ENCODE results near the gene PROK1. TPM values are rescaled to one million over a fixed set of nuclear protein-coding genes. Genes with fewer than 3 reads are reported as not detected.

PROK1 gene
- total and polyA plus RNA-seq, 8 donors, result 0.12 to 0.53 TPM; not detected in 6

- Histone ChIP-seq H3K4me1 (no peaks in the 10 kb centered on the region), H3K4me3 (no peak overlapping the region), H3K9me3 (no peaks in the 10 kb centered on the region), H3K27ac (no peak overlapping the region), H3K27me3 (no peaks in the 10 kb centered on the region), H3K36me3 (no peaks in the 10 kb centered on the region)
- DNase-seq (no peak), FAIRE-seq (no peak), ATAC-seq (no peak)
- WGBS, 2 donors, result 44 to 53% methylated on average over 5 of the region's 5 CpGs
- intact Hi-C loops (cut with DNase I), result no loop called here
- TF ChIP-seq CTCF (IDR thresholded peaks at IDR 0.05), result no peak
Observed at GRCh38 chr1:110503471-110503870, 52.5 kb downstream of the PROK1 start.

- WGBS, 2 donors, result 66 to 73% methylated on average over 7 of the region's 7 CpGs
- DNase-seq (no peak), FAIRE-seq (no peak), ATAC-seq (peak in 1 of 4 donors; percentile 27)
- Histone ChIP-seq H3K27ac (no peak overlapping the region), H3K27me3 (no peaks in the 10 kb centered on the region), H3K4me3 (no peak overlapping the region), H3K36me3 (no peaks in the 10 kb centered on the region), H3K9me3 (no peaks in the 10 kb centered on the region), H3K4me1 (no peaks in the 10 kb centered on the region)
- intact Hi-C loops (cut with DNase I), result no loop called here
- TF ChIP-seq CTCF (IDR thresholded peaks at IDR 0.05), result no peak
Observed at GRCh38 chr1:110504226-110504625, 53.3 kb downstream of the PROK1 start.

GRCh38 chr1:110505596-110505995 is 54.6 kb downstream of the PROK1 start:
- Histone ChIP-seq H3K4me1 (no peaks in the 10 kb centered on the region), H3K9me3 (no peaks in the 10 kb centered on the region), H3K27ac (no peak overlapping the region), H3K36me3 (no peaks in the 10 kb centered on the region), H3K27me3 (no peaks in the 10 kb centered on the region), H3K4me3 (no peak overlapping the region)
- FAIRE-seq (no peak), DNase-seq (no peak), ATAC-seq (no peak)
- intact Hi-C loops (cut with DNase I), result no loop called here
- TF ChIP-seq CTCF (IDR thresholded peaks at IDR 0.05), result no peak
- WGBS, 2 donors, result 28 to 31% methylated on average over 3 of the region's 3 CpGs

GRCh38 chr1:110506541-110506940 is 55.6 kb downstream of the PROK1 start:
- intact Hi-C loops (cut with DNase I), result no loop called here
- FAIRE-seq, result no peak

More at GRCh38 chr1:110506541-110506940, 55.6 kb downstream of the PROK1 start:
- Histone ChIP-seq H3K27ac (no peak overlapping the region), H3K27me3 (no peaks in the 10 kb centered on the region), H3K36me3 (no peaks in the 10 kb centered on the region), H3K4me3 (no peak overlapping the region), H3K9me3 (no peaks in the 10 kb centered on the region), H3K4me1 (no peaks in the 10 kb centered on the region)
- WGBS, 2 donors, result 64 to 65% methylated on average over 4 of the region's 4 CpGs
- ATAC-seq (no peak), DNase-seq (no peak)
- TF ChIP-seq CTCF (IDR thresholded peaks at IDR 0.05), result no peak

Other genes with a start within 250 kb of the PROK1 start
- gene KCNC4, start 240.8 kb upstream of the PROK1 start, total RNA-seq, result 10 to 100 TPM in 3 of 6 donors, 1 to 10 TPM in 3; 7.8 to 18.6 (median 10.5) TPM
- gene KCNC4, start 240.8 kb upstream of the PROK1 start, polyA plus RNA-seq, result 1 to 10 TPM; 5.4 to 5.8 TPM
- gene RBM15, start 111.8 kb upstream of the PROK1 start, total RNA-seq, result 10 to 100 TPM in 1 of 6 donors, 1 to 10 TPM in 5; 6.9 to 14.2 (median 8.5) TPM
- gene RBM15, start 111.8 kb upstream of the PROK1 start, polyA plus RNA-seq, result 1 to 10 TPM; 1.6 to 6.6 TPM
- gene SLC16A4, start 60.1 kb upstream of the PROK1 start, total RNA-seq, result 1 to 10 TPM in 2 of 6 donors, under 1 TPM in 4; 0.32 to 1.8 (median 0.71) TPM
- gene SLC16A4, start 60.1 kb upstream of the PROK1 start, polyA plus RNA-seq, result under 1 TPM; 0.52 to 0.53 TPM
- 10 to 100 TPM; 29.0 to 63.9 (median 36.8) TPM for gene LAMTOR5, start 43.5 kb upstream of the PROK1 start, total RNA-seq
- gene LAMTOR5, start 43.5 kb upstream of the PROK1 start, polyA plus RNA-seq, result 100 to 1,000 TPM; 107 to 159 TPM
- gene KCNA10, start 68.0 kb downstream of the PROK1 start, total RNA-seq, result not detected
- gene KCNA10, start 68.0 kb downstream of the PROK1 start, polyA plus RNA-seq, result not detected
- 1 to 10 TPM in 2 of 6 donors, under 1 TPM in 4; 0.40 to 1.6 (median 0.81) TPM for gene KCNA2, start 155.2 kb downstream of the PROK1 start, total RNA-seq
- under 1 TPM; 0.21 to 0.23 TPM for gene KCNA2, start 155.2 kb downstream of the PROK1 start, polyA plus RNA-seq
- gene KCNA3, start 223.8 kb downstream of the PROK1 start, total RNA-seq, result 1 to 10 TPM in 1 of 6 donors, under 1 TPM in 5; 0.37 to 1.2 (median 0.58) TPM
- under 1 TPM; 0.08 to 0.70 TPM for gene KCNA3, start 223.8 kb downstream of the PROK1 start, polyA plus RNA-seq

All from pancreas (tissue), 10 donors.